HEK293T (cell line): ENCODE data around the gene SMARCD1.

Experiments used
- ARNT ChIP-seq: fragments of 450-650 bp; IDR thresholded peaks from 2 replicates; pipeline ENCODE4 v1.6.1; 2017; ENCODE audit warnings: mild to moderate bottlenecking
- BHLHE40 ChIP-seq: fragments of 450-650 bp; IDR thresholded peaks from 2 replicates; pipeline ENCODE4 v1.6.1; 2016; ENCODE audit warnings: mild to moderate bottlenecking, moderate library complexity, borderline replicate concordance
- CTBP1 ChIP-seq: fragments of 450-650 bp; IDR thresholded peaks from 2 replicates; pipeline ENCODE4 v1.6.1; 2016; ENCODE audit warnings: borderline replicate concordance
- ELF4 ChIP-seq: fragments of 450-650 bp; IDR thresholded peaks from 2 replicates; pipeline ENCODE4 v1.6.1; 2017; ENCODE audit warnings: antibody characterized with exemption
- FOXA1 ChIP-seq: fragments of 450-650 bp; IDR thresholded peaks from 2 replicates; pipeline ENCODE4 v1.6.1; 2016; ENCODE audit warnings: mild to moderate bottlenecking
- FOXK2 ChIP-seq: fragments of 450-650 bp; IDR thresholded peaks from 2 replicates; pipeline ENCODE4 v1.6.1; 2016; ENCODE audit warnings: mild to moderate bottlenecking
- FOXM1 ChIP-seq: fragments of 450-650 bp; IDR thresholded peaks from 2 replicates; pipeline ENCODE4 v1.6.1; 2017; ENCODE audit warnings: mild to moderate bottlenecking, borderline replicate concordance
- NFRKB ChIP-seq: fragments of 450-650 bp; IDR thresholded peaks from 2 replicates; pipeline ENCODE4 v1.6.1; 2016; ENCODE audit warnings: mild to moderate bottlenecking, moderate library complexity
- PKNOX1 ChIP-seq: fragments of 450-650 bp; IDR thresholded peaks from 2 replicates; pipeline ENCODE4 v1.6.1; 2016
- SP1 ChIP-seq: fragments of 450-650 bp; IDR thresholded peaks from 2 replicates; pipeline ENCODE4 v1.6.1; 2017
- SUZ12 ChIP-seq: fragments of 450-650 bp; IDR thresholded peaks from 2 replicates; pipeline ENCODE4 v1.6.1; 2016; ENCODE audit warnings: mild to moderate bottlenecking

- no peak for TF ChIP-seq PKNOX1
- TF ChIP-seq FOXM1, result no peak
- no peak for TF ChIP-seq SUZ12
- TF ChIP-seq NFRKB, result no peak
- no peak for TF ChIP-seq ARNT
- no peak for TF ChIP-seq CTBP1
- TF ChIP-seq SP1, result no peak
- no peak for TF ChIP-seq FOXK2
- TF ChIP-seq ELF4, result no peak
- TF ChIP-seq FOXA1, result no peak
- no peak for TF ChIP-seq BHLHE40
Observed at GRCh38 chr12:50065726-50066310, 19.3 kb upstream of the SMARCD1 start.
